Neuron (in vitro differentiated cells): Measurements from ENCODE around the gene PATL2.

Experiments used
- H2AFZ ChIP-seq: one replicate; pipeline ENCODE4 v1.6.1; 2013; ENCODE audit warnings: low read depth, mild to moderate bottlenecking, inconsistent platforms, low read length, moderate library complexity
- H3K27me3 ChIP-seq: one replicate; pipeline ENCODE4 v1.6.1; 2013; ENCODE audit warnings: low read length; ENCODE audit not compliant: insufficient read depth
- H3K36me3 ChIP-seq: one replicate; pipeline ENCODE4 v1.6.1; 2013; ENCODE audit warnings: low read length; ENCODE audit not compliant: insufficient read depth
- H3K4me1 ChIP-seq: one replicate; pipeline ENCODE4 v1.6.1; 2013; ENCODE audit warnings: low read length; ENCODE audit not compliant: insufficient read depth
- H3K4me3 ChIP-seq: 2 replicates; pipeline ENCODE4 v1.5.1; 2013; ENCODE audit warnings: mild to moderate bottlenecking, low read length, moderate library complexity
- H3K9me3 ChIP-seq: one replicate; pipeline ENCODE4 v1.6.1; 2013; ENCODE audit warnings: low read length

PATL2 gene

GRCh38 chr15:44663410-44664308 lies 47.5 kb downstream of the PATL2 start, which contains the start of gene SPG11:
Gene SPG11, minus strand, starts transcription at chr15:44663662. Its CDS starts 15 bp downstream, at chr15:44663647.
- peaks cover 13% of the 10 kb centered on the region for H3K36me3 ChIP-seq
- H3K9me3 ChIP-seq = no peaks in the 10 kb centered on the region
- H3K4me1 ChIP-seq = peaks cover 16% of the 10 kb centered on the region
- peak within 1 kb of the TSS; percentile 89 for H2AFZ ChIP-seq
- peak within 1 kb of the TSS; percentile 85 for H3K4me3 ChIP-seq
- no peaks in the 10 kb centered on the region for H3K27me3 ChIP-seq

- H3K4me1 ChIP-seq = peaks cover 16% of the 10 kb centered on the region
- peak overlapping the region; percentile 46 for H2AFZ ChIP-seq
- peaks cover 13% of the 10 kb centered on the region for H3K36me3 ChIP-seq
These were observed 48.4 kb downstream of the PATL2 start for GRCh38 chr15:44662478-44663409.

GRCh38 chr15:44661576-44661975 lies 49.5 kb downstream of the PATL2 start:
- H2AFZ ChIP-seq = no peak overlapping the region
- peaks cover 19% of the 10 kb centered on the region for H3K36me3 ChIP-seq
- H3K27me3 ChIP-seq = no peaks in the 10 kb centered on the region
- H3K4me3 ChIP-seq = peak overlapping the region; percentile 85
- no peaks in the 10 kb centered on the region for H3K9me3 ChIP-seq
- peaks cover 16% of the 10 kb centered on the region for H3K4me1 ChIP-seq

More at GRCh38 chr15:44662478-44663409, 48.4 kb downstream of the PATL2 start:
- Histone ChIP-seq H3K27me3 (no peaks in the 10 kb centered on the region), H3K4me3 (peak overlapping the region; percentile 85), H3K9me3 (no peaks in the 10 kb centered on the region)

GRCh38 chr15:44659056-44659455 lies 52.1 kb downstream of the PATL2 start:
- H2AFZ ChIP-seq = no peak overlapping the region
- peaks cover 39% of the 10 kb centered on the region for H3K36me3 ChIP-seq
- no peaks in the 10 kb centered on the region for H3K9me3 ChIP-seq
- H3K4me1 ChIP-seq = peaks cover 16% of the 10 kb centered on the region
- no peaks in the 10 kb centered on the region for H3K27me3 ChIP-seq
- H3K4me3 ChIP-seq = no peak overlapping the region

GRCh38 chr15:44657378-44657777 lies 53.7 kb downstream of the PATL2 start:
- Histone ChIP-seq H3K36me3 (peaks cover 45% of the 10 kb centered on the region), H3K4me1 (peaks cover 8% of the 10 kb centered on the region), H3K9me3 (no peaks in the 10 kb centered on the region), H3K27me3 (no peaks in the 10 kb centered on the region), H3K4me3 (no peak overlapping the region), H2AFZ (no peak overlapping the region)

GRCh38 chr15:44656913-44657312 lies 54.2 kb downstream of the PATL2 start:
- Histone ChIP-seq H3K36me3 (peaks cover 50% of the 10 kb centered on the region), H3K9me3 (no peaks in the 10 kb centered on the region), H2AFZ (no peak overlapping the region)

GRCh38 chr15:44656298-44656697 lies 54.8 kb downstream of the PATL2 start:
- H3K36me3 ChIP-seq = peaks cover 56% of the 10 kb centered on the region
- no peaks in the 10 kb centered on the region for H3K9me3 ChIP-seq
- no peaks in the 10 kb centered on the region for H3K27me3 ChIP-seq
- H3K4me3 ChIP-seq = no peak overlapping the region
- H2AFZ ChIP-seq = no peak overlapping the region
- no peaks in the 10 kb centered on the region for H3K4me1 ChIP-seq

More at GRCh38 chr15:44656913-44657312, 54.2 kb downstream of the PATL2 start:
- Histone ChIP-seq H3K4me1 (peaks cover 4% of the 10 kb centered on the region), H3K27me3 (no peaks in the 10 kb centered on the region), H3K4me3 (no peak overlapping the region)

- no peak overlapping the region for H3K4me3 ChIP-seq
- H3K9me3 ChIP-seq = no peaks in the 10 kb centered on the region
- H3K27me3 ChIP-seq = no peaks in the 10 kb centered on the region
- H3K36me3 ChIP-seq = peaks cover 63% of the 10 kb centered on the region
- H2AFZ ChIP-seq = no peak overlapping the region
- no peaks in the 10 kb centered on the region for H3K4me1 ChIP-seq
These were observed 56.3 kb downstream of the PATL2 start for GRCh38 chr15:44654858-44655257.

GRCh38 chr15:44647637-44648036 lies 63.5 kb downstream of the PATL2 start:
- Histone ChIP-seq H3K4me1 (no peaks in the 10 kb centered on the region), H3K9me3 (peaks cover 9% of the 10 kb centered on the region), H2AFZ (no peak overlapping the region), H3K4me3 (no peak overlapping the region), H3K27me3 (no peaks in the 10 kb centered on the region), H3K36me3 (peaks cover 53% of the 10 kb centered on the region)

- Histone ChIP-seq H3K4me1 (no peaks in the 10 kb centered on the region), H2AFZ (no peak overlapping the region), H3K27me3 (no peaks in the 10 kb centered on the region), H3K4me3 (no peak overlapping the region), H3K9me3 (peaks cover 9% of the 10 kb centered on the region), H3K36me3 (peaks cover 49% of the 10 kb centered on the region)
These were observed 64.1 kb downstream of the PATL2 start for GRCh38 chr15:44647036-44647435.

- Histone ChIP-seq H3K9me3 (peaks cover 9% of the 10 kb centered on the region), H3K4me3 (no peak overlapping the region), H3K36me3 (peaks cover 48% of the 10 kb centered on the region), H2AFZ (no peak overlapping the region), H3K4me1 (no peaks in the 10 kb centered on the region), H3K27me3 (no peaks in the 10 kb centered on the region)
These were observed 64.7 kb downstream of the PATL2 start for GRCh38 chr15:44646460-44646859.

- Histone ChIP-seq H3K27me3 (no peaks in the 10 kb centered on the region), H3K4me1 (no peaks in the 10 kb centered on the region), H3K4me3 (no peak overlapping the region), H3K9me3 (peaks cover 15% of the 10 kb centered on the region), H3K36me3 (peaks cover 48% of the 10 kb centered on the region), H2AFZ (no peak overlapping the region)
These were observed 69.5 kb downstream of the PATL2 start for GRCh38 chr15:44641651-44642050.

- Histone ChIP-seq H3K4me1 (no peaks in the 10 kb centered on the region), H3K27me3 (no peaks in the 10 kb centered on the region), H3K4me3 (no peak overlapping the region), H3K36me3 (peaks cover 61% of the 10 kb centered on the region), H3K9me3 (peaks cover 6% of the 10 kb centered on the region), H2AFZ (no peak overlapping the region)
These were observed 74.1 kb downstream of the PATL2 start for GRCh38 chr15:44636976-44637375.
